Measurements from ENCODE around the gene GDI1.
"Not testable (repeated sequence)": the region's sequence is repeated elsewhere in the genome, so short reads cannot be mapped to it uniquely, and the experiment has no call there.

Gene GDI1
- total RNA-seq: 129 to 166 (median 162) reads per million in 3 donors

DNA sequence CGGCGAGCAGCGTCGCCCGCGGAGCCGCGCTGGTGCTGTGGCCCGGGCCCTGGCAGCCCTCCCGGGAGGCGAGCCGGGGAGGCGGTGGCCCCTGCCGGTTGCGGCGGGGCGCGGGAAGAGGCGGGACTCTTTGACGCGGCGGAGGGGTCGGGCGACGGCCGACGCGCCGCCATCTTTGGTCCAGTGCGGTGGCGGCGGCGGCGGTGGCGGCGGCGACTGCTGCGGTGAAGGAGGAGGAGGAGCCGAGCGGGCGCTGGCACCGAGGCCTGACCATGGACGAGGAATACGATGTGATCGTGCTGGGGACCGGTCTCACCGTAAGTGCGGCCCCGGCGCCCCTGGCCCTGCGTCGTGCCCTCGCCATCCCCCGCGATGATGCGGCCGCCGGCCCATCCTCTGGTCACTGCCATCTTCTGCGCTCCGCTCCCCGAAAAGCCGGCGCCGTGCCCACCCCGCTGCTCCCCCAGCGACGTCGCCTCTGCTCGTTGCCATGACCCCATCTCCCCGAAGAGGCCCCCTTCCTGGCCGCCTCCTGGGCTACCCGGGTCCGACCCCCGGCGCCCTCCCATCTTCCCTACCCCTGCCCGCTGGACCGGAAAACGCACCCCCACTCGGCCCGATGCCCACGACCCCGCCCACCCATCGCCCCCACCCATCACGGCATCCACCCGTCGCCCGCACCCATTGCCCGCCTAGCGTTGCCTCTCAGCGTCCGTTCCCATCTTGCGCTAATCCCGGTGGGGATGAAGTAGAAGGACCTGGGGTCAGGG is at the start of gene GDI1:
GDI1 (plus strand) TSS at position 172 of the 770 bp plus-strand sequence; CDS start at position 273, 101 bp downstream.
- H3K9me3 ChIP-seq (ENCODE audit: control insufficient read depth, low read length): no peaks in the 10 kb centered on the region
- H3K36me3 ChIP-seq (ENCODE audit: control insufficient read depth, insufficient read depth, low read length): peaks cover 9% of the 10 kb centered on the region
- H3K4me3 ChIP-seq (ENCODE audit: insufficient read depth, low read depth, low read length, poor library complexity, severe bottlenecking): peak within 1 kb of the TSS; percentile 57
- DNase-seq: peak; percentile 45 to 62 (median 59)
- peaks cover 7% of the 10 kb centered on the region for H3K4me1 ChIP-seq (ENCODE audit: control insufficient read depth, insufficient read depth, low read length, poor library complexity, severe bottlenecking)
- no peaks in the 10 kb centered on the region for H3K27me3 ChIP-seq (replicated peaks; ENCODE audit: control insufficient read depth, insufficient read depth, low read length, poor library complexity, severe bottlenecking)
- H3K27ac ChIP-seq (ENCODE audit: insufficient read depth, low read length, poor library complexity, severe bottlenecking): peak within 1 kb of the TSS; percentile 68

DNA sequence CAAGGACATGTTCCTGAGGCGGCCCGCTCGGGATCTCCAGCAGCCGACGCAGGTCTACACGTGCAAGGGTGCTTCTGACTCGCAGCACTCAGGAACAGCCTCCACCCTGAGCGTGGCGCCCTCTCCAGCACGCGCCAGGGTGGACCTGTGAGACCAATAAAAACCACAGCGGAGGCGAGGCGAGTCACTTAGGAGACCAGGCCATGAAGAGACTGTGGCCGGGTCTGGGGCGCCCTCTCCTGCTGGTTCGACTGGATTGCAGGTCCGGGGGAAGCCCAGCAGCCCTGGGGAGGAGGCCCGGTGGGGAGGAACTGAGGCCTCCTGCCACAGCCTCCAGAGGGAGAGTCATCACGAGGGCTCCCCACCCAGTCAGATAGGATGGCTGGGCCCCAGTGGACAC is 48.9 kb upstream of the GDI1 start:
- not testable (repeated sequence) for H3K36me3 ChIP-seq (ENCODE audit: control insufficient read depth, insufficient read depth, low read length); DNase-seq; H3K27me3 ChIP-seq (replicated peaks; ENCODE audit: control insufficient read depth, insufficient read depth, low read length, poor library complexity, severe bottlenecking); H3K27ac ChIP-seq (ENCODE audit: insufficient read depth, low read length, poor library complexity, severe bottlenecking); H3K4me3 ChIP-seq (ENCODE audit: insufficient read depth, low read depth, low read length, poor library complexity, severe bottlenecking); H3K9me3 ChIP-seq (ENCODE audit: control insufficient read depth, low read length); H3K4me1 ChIP-seq (ENCODE audit: control insufficient read depth, insufficient read depth, low read length, poor library complexity, severe bottlenecking)

DNA sequence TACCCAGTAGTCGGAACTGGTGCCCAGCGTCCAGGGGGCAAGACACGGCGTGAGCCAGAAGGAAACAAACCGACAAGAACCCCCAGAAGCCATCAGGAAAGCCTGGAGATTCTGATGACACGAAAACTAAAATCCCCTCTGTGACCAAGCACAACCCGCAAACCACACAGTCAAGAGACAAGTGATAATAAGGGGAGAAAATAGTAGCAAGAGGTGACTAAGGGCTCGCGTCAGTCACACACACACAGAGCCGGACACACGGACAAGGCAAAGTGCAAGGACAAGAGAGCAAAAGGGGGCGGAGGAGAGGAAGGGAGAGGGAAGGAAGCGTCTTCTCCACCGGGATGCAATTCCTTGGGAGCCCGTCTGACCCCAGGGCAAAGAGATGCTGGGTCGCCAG is 48.3 kb upstream of the GDI1 start:
- not testable (repeated sequence) for H3K4me1 ChIP-seq (ENCODE audit: control insufficient read depth, insufficient read depth, low read length, poor library complexity, severe bottlenecking); H3K4me3 ChIP-seq (ENCODE audit: insufficient read depth, low read depth, low read length, poor library complexity, severe bottlenecking); H3K27ac ChIP-seq (ENCODE audit: insufficient read depth, low read length, poor library complexity, severe bottlenecking); H3K27me3 ChIP-seq (replicated peaks; ENCODE audit: control insufficient read depth, insufficient read depth, low read length, poor library complexity, severe bottlenecking); H3K9me3 ChIP-seq (ENCODE audit: control insufficient read depth, low read length); DNase-seq; H3K36me3 ChIP-seq (ENCODE audit: control insufficient read depth, insufficient read depth, low read length)

DNA sequence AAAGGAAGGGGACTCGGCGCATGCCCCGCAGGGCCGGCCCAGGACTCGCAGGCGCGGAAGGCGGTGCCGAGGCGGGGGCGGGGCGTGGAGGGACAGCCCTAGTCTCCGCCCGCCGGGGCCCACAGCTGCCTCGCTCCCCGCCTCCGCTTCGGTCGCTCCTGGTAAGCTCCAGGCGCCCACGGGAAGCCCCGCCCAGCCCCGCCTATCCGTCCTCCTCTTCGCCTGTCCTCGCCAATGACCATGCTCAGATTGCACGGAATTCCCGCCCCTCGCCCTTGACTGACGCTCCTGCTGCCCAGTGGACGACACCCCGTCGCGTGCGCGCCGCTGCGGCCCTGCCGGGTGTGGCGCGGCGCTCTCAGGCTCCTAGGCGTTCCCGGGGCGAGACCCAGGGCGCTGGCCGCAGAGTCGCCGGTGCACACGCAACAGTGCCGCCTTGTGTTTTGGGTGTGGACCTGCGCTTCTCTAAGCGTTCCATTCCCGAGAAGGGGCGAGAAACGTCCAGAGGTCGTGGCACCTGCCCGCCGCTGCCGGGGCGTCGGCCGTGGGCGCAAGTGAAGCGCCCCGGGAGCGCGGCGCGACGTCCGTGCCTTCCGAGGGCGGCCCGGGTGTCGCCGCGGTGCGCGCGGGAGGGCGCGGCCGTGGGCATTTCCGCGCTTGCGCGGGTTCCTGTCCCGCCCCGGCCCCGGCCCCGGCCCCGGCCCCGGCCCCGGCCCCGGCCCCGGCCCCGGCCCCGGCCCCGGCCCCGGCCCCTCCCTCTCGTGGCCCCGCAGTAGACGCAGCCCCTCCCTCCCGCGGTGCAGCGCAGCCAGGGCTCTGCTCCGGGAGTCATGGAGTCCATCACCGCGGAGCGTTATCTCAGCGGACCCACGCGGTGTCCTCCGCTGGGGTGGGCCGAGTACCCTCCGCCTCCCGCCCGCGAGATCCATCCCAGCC is 46.9 kb upstream of the GDI1 start:
- H3K27me3 ChIP-seq (replicated peaks; ENCODE audit: control insufficient read depth, insufficient read depth, low read length, poor library complexity, severe bottlenecking); H3K27ac ChIP-seq (ENCODE audit: insufficient read depth, low read length, poor library complexity, severe bottlenecking); H3K36me3 ChIP-seq (ENCODE audit: control insufficient read depth, insufficient read depth, low read length); H3K4me3 ChIP-seq (ENCODE audit: insufficient read depth, low read depth, low read length, poor library complexity, severe bottlenecking); H3K4me1 ChIP-seq (ENCODE audit: control insufficient read depth, insufficient read depth, low read length, poor library complexity, severe bottlenecking); H3K9me3 ChIP-seq (ENCODE audit: control insufficient read depth, low read length); DNase-seq: not testable (repeated sequence)

DNA sequence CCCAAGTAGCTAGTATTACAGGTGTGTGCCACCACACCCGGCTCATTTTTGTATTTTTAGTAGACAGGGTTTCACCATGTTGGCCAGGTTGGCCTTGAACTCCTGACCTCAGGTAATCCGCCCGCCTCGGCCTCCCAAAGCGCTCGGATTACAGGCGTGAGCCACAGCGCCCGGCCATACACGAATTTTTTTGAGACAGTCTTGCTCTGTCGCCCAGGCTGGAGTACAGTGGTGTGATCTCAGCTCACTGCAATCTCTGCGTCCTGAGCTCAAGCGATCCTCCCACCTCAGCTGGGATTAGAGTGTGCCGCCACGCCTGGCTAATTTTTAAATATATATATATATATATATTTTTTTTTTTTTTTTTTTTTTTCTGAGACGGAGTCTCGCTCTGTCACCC is 40.6 kb upstream of the GDI1 start:
- not testable (repeated sequence) for H3K9me3 ChIP-seq (ENCODE audit: control insufficient read depth, low read length); H3K27me3 ChIP-seq (replicated peaks; ENCODE audit: control insufficient read depth, insufficient read depth, low read length, poor library complexity, severe bottlenecking); H3K27ac ChIP-seq (ENCODE audit: insufficient read depth, low read length, poor library complexity, severe bottlenecking); DNase-seq; H3K4me3 ChIP-seq (ENCODE audit: insufficient read depth, low read depth, low read length, poor library complexity, severe bottlenecking)
- Histone ChIP-seq H3K4me1 (ENCODE audit: control insufficient read depth, insufficient read depth, low read length, poor library complexity, severe bottlenecking) (peaks cover 11% of the 10 kb centered on the region), H3K36me3 (ENCODE audit: control insufficient read depth, insufficient read depth, low read length) (peaks cover 12% of the 10 kb centered on the region)

DNA sequence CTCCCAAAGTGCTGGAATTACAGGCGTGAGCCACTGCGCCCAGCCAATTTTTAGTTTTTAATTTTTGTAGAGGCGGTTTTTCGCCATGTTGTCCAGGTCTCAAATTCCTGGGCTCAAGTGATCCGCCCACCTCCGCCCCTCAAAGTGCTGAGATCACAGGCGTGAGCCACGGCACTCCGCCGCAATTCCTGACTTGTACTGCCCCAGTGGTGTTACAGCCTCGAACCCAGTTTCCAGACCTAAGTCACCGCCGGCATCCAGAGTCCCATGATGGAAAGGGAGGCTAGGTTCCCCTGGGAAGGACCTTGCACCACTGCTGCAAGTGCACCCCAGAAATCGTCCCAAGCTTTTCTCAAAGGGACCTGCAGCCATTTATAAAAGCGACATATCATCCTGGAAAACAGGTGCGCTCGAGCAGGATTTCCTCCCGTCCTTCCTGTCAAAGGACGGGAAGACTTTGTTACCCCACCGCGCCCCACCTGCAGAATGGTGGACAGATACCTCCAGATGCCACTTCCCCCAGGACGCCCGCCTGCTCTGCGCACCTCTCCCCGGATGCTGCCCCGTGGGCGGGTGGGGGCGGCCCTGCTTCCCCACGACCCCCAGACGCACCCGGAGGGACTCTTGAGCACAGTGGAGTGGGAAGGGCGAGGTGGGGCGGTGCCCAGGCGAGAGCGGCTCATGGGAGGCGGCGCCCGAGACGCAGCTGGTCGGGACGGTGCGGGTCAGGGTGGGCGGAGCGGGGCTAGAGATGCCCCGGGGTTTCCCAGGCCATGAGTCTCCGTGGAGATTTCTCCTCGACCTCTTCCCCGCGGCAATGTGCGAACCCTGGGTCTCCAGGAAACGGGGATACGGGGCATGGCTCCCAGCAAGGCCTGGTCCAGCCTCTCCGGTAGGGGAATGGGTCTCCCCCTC is 39.7 kb upstream of the GDI1 start:
- H3K9me3 ChIP-seq (ENCODE audit: control insufficient read depth, low read length): no peaks in the 10 kb centered on the region
- H3K27me3 ChIP-seq (replicated peaks; ENCODE audit: control insufficient read depth, insufficient read depth, low read length, poor library complexity, severe bottlenecking): no peaks in the 10 kb centered on the region
- H3K27ac ChIP-seq (ENCODE audit: insufficient read depth, low read length, poor library complexity, severe bottlenecking): peak overlapping the region; percentile 96
- peak in 2 of 3 donors; percentile 33 to 44 for DNase-seq
- H3K4me3 ChIP-seq (ENCODE audit: insufficient read depth, low read depth, low read length, poor library complexity, severe bottlenecking): peak overlapping the region; percentile 64
- peaks cover 11% of the 10 kb centered on the region for H3K4me1 ChIP-seq (ENCODE audit: control insufficient read depth, insufficient read depth, low read length, poor library complexity, severe bottlenecking)
- H3K36me3 ChIP-seq (ENCODE audit: control insufficient read depth, insufficient read depth, low read length): peaks cover 12% of the 10 kb centered on the region

DNA sequence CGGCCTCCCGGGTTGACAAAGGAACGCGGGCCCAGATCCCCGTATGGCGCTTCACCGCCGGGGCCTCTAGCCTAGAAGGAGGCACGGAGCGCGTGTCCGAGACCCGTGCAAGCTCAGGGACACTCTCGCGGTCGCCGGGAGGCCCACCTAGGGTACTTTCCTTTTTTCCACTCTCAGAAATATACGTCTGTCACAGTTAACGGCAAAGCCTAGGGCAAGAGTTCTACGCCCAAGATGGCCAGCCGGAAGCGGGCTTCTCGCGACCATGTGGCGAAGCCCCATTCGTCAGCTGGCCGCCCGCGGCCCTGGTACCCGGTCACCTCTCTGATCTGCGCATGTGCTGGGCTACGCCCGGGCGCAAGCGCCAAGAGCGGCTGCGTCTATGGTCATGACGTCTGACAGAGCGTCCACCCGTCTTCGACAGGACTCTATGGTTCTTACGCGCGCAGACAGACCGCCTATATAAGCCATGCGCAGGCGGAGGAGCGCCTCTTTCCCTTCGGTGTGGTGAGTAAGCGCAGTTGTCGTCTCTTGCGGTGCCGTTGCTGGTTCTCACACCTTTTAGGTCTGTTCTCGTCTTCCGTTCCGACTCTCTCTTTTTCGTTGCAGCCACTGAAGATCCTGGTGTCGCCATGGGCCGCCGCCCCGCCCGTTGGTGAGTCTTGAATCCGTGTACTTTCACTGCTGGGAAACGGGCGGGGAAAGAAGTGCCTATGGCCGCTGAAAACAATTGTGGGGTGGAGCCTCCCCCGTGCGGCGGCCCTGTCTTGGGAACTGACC is 38.9 kb upstream of the GDI1 start, which contains the start of gene RPL10:
RPL10 (plus strand) TSS at position 490 of the 780 bp plus-strand sequence; CDS start at position 633, 143 bp downstream.
- peak within 1 kb of the TSS; percentile 64 for H3K4me3 ChIP-seq (ENCODE audit: insufficient read depth, low read depth, low read length, poor library complexity, severe bottlenecking)
- DNase-seq: peak; percentile 82 to 87 (median 85)
- peaks cover 11% of the 10 kb centered on the region for H3K4me1 ChIP-seq (ENCODE audit: control insufficient read depth, insufficient read depth, low read length, poor library complexity, severe bottlenecking)
- no peaks in the 10 kb centered on the region for H3K9me3 ChIP-seq (ENCODE audit: control insufficient read depth, low read length)
- H3K27ac ChIP-seq (ENCODE audit: insufficient read depth, low read length, poor library complexity, severe bottlenecking): peak within 1 kb of the TSS; percentile 96
- peaks cover 12% of the 10 kb centered on the region for H3K36me3 ChIP-seq (ENCODE audit: control insufficient read depth, insufficient read depth, low read length)
- H3K27me3 ChIP-seq (replicated peaks; ENCODE audit: control insufficient read depth, insufficient read depth, low read length, poor library complexity, severe bottlenecking): no peaks in the 10 kb centered on the region

DNA sequence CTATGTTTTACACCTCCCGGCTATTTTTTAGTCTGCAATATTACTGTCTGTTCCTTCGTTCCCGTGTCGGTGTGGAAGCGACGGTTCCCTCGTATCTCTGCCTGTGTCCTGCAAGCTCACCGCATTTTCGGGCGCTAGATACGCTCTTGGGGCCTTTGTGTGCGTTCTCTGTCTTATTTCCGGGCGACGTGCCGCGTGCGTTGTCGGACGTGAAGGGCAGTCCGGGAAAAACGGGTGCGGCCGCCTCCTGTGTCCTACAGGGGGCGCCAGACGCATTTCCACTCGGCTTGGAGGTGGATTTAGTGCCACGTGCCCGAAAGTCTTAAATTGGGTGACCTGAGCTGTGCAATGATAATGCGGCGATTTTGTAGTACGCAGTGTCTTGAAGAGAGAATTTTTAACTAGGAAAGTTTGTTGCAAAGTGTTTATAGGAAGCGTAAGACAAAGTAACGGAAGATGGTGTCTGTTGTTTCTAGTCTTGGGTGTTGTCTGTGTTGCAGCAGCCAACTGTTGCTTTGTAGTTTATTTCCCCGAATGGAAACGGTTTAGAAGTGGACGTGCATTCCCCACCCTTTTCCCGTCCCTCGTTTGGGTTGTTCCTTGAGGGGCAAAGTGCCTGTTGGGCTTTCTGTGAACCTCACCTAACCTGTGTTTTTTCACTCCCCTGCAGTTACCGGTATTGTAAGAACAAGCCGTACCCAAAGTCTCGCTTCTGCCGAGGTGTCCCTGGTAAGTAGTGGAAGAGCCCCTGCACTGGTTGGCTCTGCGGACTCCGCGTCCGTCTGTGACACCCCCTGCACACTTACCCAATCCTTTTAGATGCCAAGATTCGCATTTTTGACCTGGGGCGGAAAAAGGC is 38.1 kb upstream of the GDI1 start:
- peak overlapping the region; percentile 64 for H3K4me3 ChIP-seq (ENCODE audit: insufficient read depth, low read depth, low read length, poor library complexity, severe bottlenecking)
- DNase-seq: peak; percentile 61 to 73 (median 66)
- peaks cover 11% of the 10 kb centered on the region for H3K4me1 ChIP-seq (ENCODE audit: control insufficient read depth, insufficient read depth, low read length, poor library complexity, severe bottlenecking)
- peaks cover 12% of the 10 kb centered on the region for H3K36me3 ChIP-seq (ENCODE audit: control insufficient read depth, insufficient read depth, low read length)
- no peaks in the 10 kb centered on the region for H3K27me3 ChIP-seq (replicated peaks; ENCODE audit: control insufficient read depth, insufficient read depth, low read length, poor library complexity, severe bottlenecking)
- H3K9me3 ChIP-seq (ENCODE audit: control insufficient read depth, low read length): no peaks in the 10 kb centered on the region
- H3K27ac ChIP-seq (ENCODE audit: insufficient read depth, low read length, poor library complexity, severe bottlenecking): peak overlapping the region; percentile 96
